Posterior cingulate gyrus (tissue), 11 donors: ENCODE data around the gene ADM2.
A peak's percentile ranks its signal among the peaks of the same experiment; 100 is the strongest.

Experiments
- DNase-seq, 10 donors: peaks; one replicate each; pipeline versions ENCODE4 v3.0.0 to v3.0.0-alpha.2; 2020 to 2021; ENCODE audit warnings: mixed read lengths in 3 of 10
- intact Hi-C: fragments of 100-400 bp; cut with DNase I; formaldehyde crosslinking; loops from one replicate; pipeline ENCODE4 v1.15.1; 2023

Gene ADM2

GRCh38 chr22:50444663-50445062 is 36.7 kb upstream of the ADM2 start:
- intact Hi-C loops = no loop called here
- peak in 1 of 10 donors; percentile 62 for DNase-seq

- peak in 1 of 10 donors; percentile 86 for DNase-seq
- intact Hi-C loops = no loop called here
Observed at GRCh38 chr22:50445071-50445879, 36.1 kb upstream of the ADM2 start.

GRCh38 chr22:50445880-50446707 is 35.2 kb upstream of the ADM2 start:
- DNase-seq = no peak
- intact Hi-C loops = no loop called here

GRCh38 chr22:50446708-50447575 is 34.4 kb upstream of the ADM2 start:
- no peak for DNase-seq
- intact Hi-C loops = no loop called here

- peak in 1 of 10 donors; percentile 77 for DNase-seq
- intact Hi-C loops = no loop called here
Observed at GRCh38 chr22:50447576-50448551, 33.5 kb upstream of the ADM2 start.

GRCh38 chr22:50452649-50453048 is 28.7 kb upstream of the ADM2 start:
- no peak for DNase-seq

GRCh38 chr22:50454556-50455075 is 26.7 kb upstream of the ADM2 start:
- intact Hi-C loops = no loop called here
- DNase-seq = no peak

More at GRCh38 chr22:50452649-50453048, 28.7 kb upstream of the ADM2 start:
- intact Hi-C loops = no loop called here

GRCh38 chr22:50455201-50455600 is 26.1 kb upstream of the ADM2 start:
- no peak for DNase-seq
- intact Hi-C loops = no loop called here

GRCh38 chr22:50456026-50456425 is 25.3 kb upstream of the ADM2 start:
- DNase-seq = no peak
- intact Hi-C loops = no loop called here

- DNase-seq = no peak
- intact Hi-C loops = no loop called here
Observed at GRCh38 chr22:50456466-50457234, 24.7 kb upstream of the ADM2 start.

GRCh38 chr22:50459016-50459415 is 22.3 kb upstream of the ADM2 start:
- no peak for DNase-seq
- intact Hi-C loops = no loop called here

- intact Hi-C loops = no loop called here
- DNase-seq = no peak
Observed at GRCh38 chr22:50459496-50460140, 21.7 kb upstream of the ADM2 start.

- intact Hi-C loops = no loop called here
- no peak for DNase-seq
Observed at GRCh38 chr22:50460938-50461337, 20.4 kb upstream of the ADM2 start.

GRCh38 chr22:50461536-50461935 is 19.8 kb upstream of the ADM2 start:
- intact Hi-C loops = no loop called here
- no peak for DNase-seq

- intact Hi-C loops = no loop called here
- no peak for DNase-seq
Observed at GRCh38 chr22:50461979-50462540, 19.3 kb upstream of the ADM2 start.

- DNase-seq = no peak
- intact Hi-C loops = no loop called here
Observed at GRCh38 chr22:50463188-50463900, 18.0 kb upstream of the ADM2 start.

- no peak for DNase-seq
Observed at GRCh38 chr22:50464451-50464850, 16.9 kb upstream of the ADM2 start.

More at GRCh38 chr22:50464451-50464850, 16.9 kb upstream of the ADM2 start:
- intact Hi-C loops = no loop called here
